ENCODE results near the gene ADISSP. TPM values are rescaled to one million over a fixed set of nuclear protein-coding genes. Genes with fewer than 3 reads are reported as not detected.

ADISSP gene
- total RNA-seq, 1 donor from 2014 or later, result 34.8 TPM

GRCh38 chr20:3803289-3803688, 35.7 kb upstream of the ADISSP start:
- Histone ChIP-seq H3K36me3 (ENCODE audit: control insufficient read depth, insufficient read depth, low read length) (peaks cover 1% of the 10 kb centered on the region), H3K27me3 (ENCODE audit: control insufficient read depth, insufficient read depth, low read length) (no peaks in the 10 kb centered on the region), H3K4me3 (ENCODE audit: low read depth, low read length) (no peak overlapping the region)
- no peak for DNase-seq (ENCODE audit: low read depth)
- TF ChIP-seq CTCF (IDR thresholded peaks at IDR 0.05; ENCODE audit: insufficient read depth, low read length, poor library complexity, severe bottlenecking), result no peak

- no peak for TF ChIP-seq CTCF (IDR thresholded peaks at IDR 0.05; ENCODE audit: insufficient read depth, low read length, poor library complexity, severe bottlenecking)
- no peak for DNase-seq (ENCODE audit: low read depth)
- Histone ChIP-seq H3K27me3 (ENCODE audit: control insufficient read depth, insufficient read depth, low read length) (no peaks in the 10 kb centered on the region), H3K36me3 (ENCODE audit: control insufficient read depth, insufficient read depth, low read length) (peaks cover 1% of the 10 kb centered on the region), H3K4me3 (ENCODE audit: low read depth, low read length) (no peak overlapping the region)
Measured at GRCh38 chr20:3802524-3803239, 35.1 kb upstream of the ADISSP start.

GRCh38 chr20:3801846-3802245, 34.3 kb upstream of the ADISSP start:
- no peak for DNase-seq (ENCODE audit: low read depth)
- no peak for TF ChIP-seq CTCF (IDR thresholded peaks at IDR 0.05; ENCODE audit: insufficient read depth, low read length, poor library complexity, severe bottlenecking)
- H3K4me3 ChIP-seq (ENCODE audit: low read depth, low read length), result no peak overlapping the region
- H3K36me3 ChIP-seq (ENCODE audit: control insufficient read depth, insufficient read depth, low read length), result peaks cover 1% of the 10 kb centered on the region
- H3K27me3 ChIP-seq (ENCODE audit: control insufficient read depth, insufficient read depth, low read length), result no peaks in the 10 kb centered on the region

GRCh38 chr20:3801299-3801698, 33.7 kb upstream of the ADISSP start:
- no peaks in the 10 kb centered on the region for H3K27me3 ChIP-seq (ENCODE audit: control insufficient read depth, insufficient read depth, low read length)
- no peak overlapping the region for H3K4me3 ChIP-seq (ENCODE audit: low read depth, low read length)
- DNase-seq (ENCODE audit: low read depth), result no peak
- no peak for TF ChIP-seq CTCF (IDR thresholded peaks at IDR 0.05; ENCODE audit: insufficient read depth, low read length, poor library complexity, severe bottlenecking)
- H3K36me3 ChIP-seq (ENCODE audit: control insufficient read depth, insufficient read depth, low read length), result peaks cover 1% of the 10 kb centered on the region

- peaks cover 1% of the 10 kb centered on the region for H3K36me3 ChIP-seq (ENCODE audit: control insufficient read depth, insufficient read depth, low read length)
- TF ChIP-seq CTCF (IDR thresholded peaks at IDR 0.05; ENCODE audit: insufficient read depth, low read length, poor library complexity, severe bottlenecking), result no peak
- DNase-seq (ENCODE audit: low read depth), result no peak
- no peaks in the 10 kb centered on the region for H3K27me3 ChIP-seq (ENCODE audit: control insufficient read depth, insufficient read depth, low read length)
- no peak overlapping the region for H3K4me3 ChIP-seq (ENCODE audit: low read depth, low read length)
Measured at GRCh38 chr20:3800878-3801260, 33.3 kb upstream of the ADISSP start.

Measured in kidney epithelial cell (primary cell).